ENCODE data around the gene PRCC.

Gene PRCC

DNA sequence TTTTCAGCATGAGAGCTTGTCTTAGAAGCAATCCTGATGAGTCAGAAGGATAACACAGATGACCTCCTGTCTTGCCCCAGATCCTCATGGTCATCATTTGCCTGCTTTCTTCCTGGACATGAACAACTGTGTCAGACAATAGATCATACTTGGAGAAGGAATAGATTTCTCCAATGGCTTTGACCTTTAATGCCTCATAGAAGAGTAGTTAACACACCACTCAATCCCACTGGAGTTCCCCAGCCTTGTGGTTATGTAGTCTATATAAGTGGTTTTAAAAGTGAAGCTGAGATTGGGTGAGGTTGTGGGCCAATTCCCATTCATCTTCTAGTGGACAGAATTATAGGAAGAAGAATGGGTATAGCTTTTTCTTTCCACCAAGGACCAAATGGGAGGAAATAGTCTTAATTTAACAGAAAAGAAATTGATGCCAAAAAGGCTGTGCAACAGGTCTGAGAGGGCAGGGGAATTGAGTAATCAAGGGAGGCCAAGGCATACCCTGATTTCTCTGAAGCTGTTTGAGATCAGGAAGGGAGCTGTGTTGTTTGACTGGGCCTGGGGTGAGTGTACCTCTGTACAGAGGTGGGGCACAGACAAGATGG, 14.4 kb downstream of the PRCC start:
- Mint-ChIP-seq H3K27ac (no peak overlapping the region), H3K36me3 (ENCODE audit: low read depth) (peaks cover 53% of the 10 kb centered on the region), H3K4me1 (no peaks in the 10 kb centered on the region), H3K27me3 (ENCODE audit: low read depth) (no peaks in the 10 kb centered on the region), H3K4me3 (no peak overlapping the region), H3K9me3 (no peaks in the 10 kb centered on the region)
- TF ChIP-seq, protein P1, sequence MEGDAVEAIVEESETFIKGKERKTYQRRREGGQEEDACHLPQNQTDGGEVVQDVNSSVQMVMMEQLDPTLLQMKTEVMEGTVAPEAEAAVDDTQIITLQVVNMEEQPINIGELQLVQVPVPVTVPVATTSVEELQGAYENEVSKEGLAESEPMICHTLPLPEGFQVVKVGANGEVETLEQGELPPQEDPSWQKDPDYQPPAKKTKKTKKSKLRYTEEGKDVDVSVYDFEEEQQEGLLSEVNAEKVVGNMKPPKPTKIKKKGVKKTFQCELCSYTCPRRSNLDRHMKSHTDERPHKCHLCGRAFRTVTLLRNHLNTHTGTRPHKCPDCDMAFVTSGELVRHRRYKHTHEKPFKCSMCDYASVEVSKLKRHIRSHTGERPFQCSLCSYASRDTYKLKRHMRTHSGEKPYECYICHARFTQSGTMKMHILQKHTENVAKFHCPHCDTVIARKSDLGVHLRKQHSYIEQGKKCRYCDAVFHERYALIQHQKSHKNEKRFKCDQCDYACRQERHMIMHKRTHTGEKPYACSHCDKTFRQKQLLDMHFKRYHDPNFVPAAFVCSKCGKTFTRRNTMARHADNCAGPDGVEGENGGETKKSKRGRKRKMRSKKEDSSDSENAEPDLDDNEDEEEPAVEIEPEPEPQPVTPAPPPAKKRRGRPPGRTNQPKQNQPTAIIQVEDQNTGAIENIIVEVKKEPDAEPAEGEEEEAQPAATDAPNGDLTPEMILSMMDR (IDR thresholded peaks at IDR 0.05; ENCODE audit: unreplicated experiment in 3 of 3), result no peak

DNA sequence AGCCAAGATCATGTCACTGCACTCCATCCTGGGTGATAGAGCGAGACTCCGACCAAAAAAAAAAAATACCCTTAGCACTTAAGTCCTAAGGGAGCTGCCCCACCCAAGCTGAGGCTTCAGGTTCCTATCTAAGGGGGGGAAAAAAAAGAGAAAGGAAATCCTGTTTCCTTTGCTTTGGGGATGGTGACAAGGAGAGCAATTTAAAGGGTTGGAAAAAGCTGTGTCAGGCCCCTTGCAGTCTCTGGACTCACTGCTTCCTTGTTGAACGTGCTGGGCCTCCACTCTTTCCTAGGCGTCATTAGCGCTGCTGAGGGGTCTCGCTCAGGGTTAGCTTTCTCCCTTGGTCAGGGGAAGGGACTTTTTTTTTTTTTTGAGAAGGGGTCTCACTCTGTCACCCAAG, 18.1 kb downstream of the PRCC start:
- H3K9me3 Mint-ChIP-seq, result no peaks in the 10 kb centered on the region
- TF ChIP-seq, protein P1 (IDR thresholded peaks at IDR 0.05; ENCODE audit: unreplicated experiment in 3 of 3), result no peak
- H3K27ac Mint-ChIP-seq, result no peak overlapping the region
- H3K4me1 Mint-ChIP-seq, result no peaks in the 10 kb centered on the region
- H3K4me3 Mint-ChIP-seq, result no peak overlapping the region
- peaks cover 73% of the 10 kb centered on the region for H3K36me3 Mint-ChIP-seq (ENCODE audit: low read depth)
- no peaks in the 10 kb centered on the region for H3K27me3 Mint-ChIP-seq (ENCODE audit: low read depth)

DNA sequence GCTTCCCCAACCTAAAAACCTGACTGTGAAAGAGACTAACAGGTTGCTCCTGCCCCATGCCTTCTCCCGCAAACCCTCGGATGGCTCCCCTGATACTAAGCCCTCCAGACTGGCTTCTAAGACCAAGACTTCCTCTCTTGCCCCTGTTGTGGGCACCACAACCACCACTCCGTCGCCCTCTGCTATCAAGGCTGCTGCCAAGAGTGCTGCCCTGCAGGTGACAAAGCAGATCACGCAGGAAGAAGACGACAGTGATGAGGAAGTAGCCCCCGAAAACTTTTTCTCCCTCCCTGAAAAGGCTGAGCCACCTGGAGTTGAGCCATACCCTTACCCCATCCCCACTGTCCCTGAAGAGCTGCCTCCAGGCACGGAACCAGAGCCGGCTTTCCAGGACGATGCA, 19.3 kb downstream of the PRCC start:
- TF ChIP-seq, protein P1 (IDR thresholded peaks at IDR 0.05; ENCODE audit: unreplicated experiment in 3 of 3), result no peak
- Mint-ChIP-seq H3K9me3 (no peaks in the 10 kb centered on the region), H3K27me3 (ENCODE audit: low read depth) (no peaks in the 10 kb centered on the region), H3K27ac (no peak overlapping the region), H3K4me3 (no peak overlapping the region), H3K4me1 (no peaks in the 10 kb centered on the region), H3K36me3 (ENCODE audit: low read depth) (peaks cover 72% of the 10 kb centered on the region)

DNA sequence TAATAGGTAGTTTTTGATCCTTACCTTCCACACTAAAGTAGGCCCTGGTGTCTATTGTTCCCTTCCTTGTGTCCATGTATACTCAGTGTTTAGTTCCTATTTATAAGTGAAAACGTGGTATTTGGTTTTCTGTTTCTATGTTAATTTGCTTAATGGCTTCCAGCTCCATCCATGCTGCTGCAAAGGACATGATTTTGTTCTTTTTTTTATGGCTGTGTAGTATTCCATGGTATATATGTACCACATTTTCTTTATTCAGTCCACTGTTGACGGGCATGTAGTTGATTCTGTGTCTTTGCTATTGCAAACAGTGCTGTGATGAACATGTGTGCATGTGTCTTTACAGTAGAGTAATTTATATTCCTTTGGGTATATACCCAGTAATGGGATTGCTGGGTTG, 20.8 kb downstream of the PRCC start:
- H3K4me1 Mint-ChIP-seq, result no peaks in the 10 kb centered on the region
- no peaks in the 10 kb centered on the region for H3K27me3 Mint-ChIP-seq (ENCODE audit: low read depth)
- TF ChIP-seq, protein P1 (IDR thresholded peaks at IDR 0.05; ENCODE audit: unreplicated experiment in 3 of 3), result no peak
- no peak overlapping the region for H3K4me3 Mint-ChIP-seq
- H3K36me3 Mint-ChIP-seq (ENCODE audit: low read depth), result peaks cover 70% of the 10 kb centered on the region
- no peak overlapping the region for H3K27ac Mint-ChIP-seq
- no peaks in the 10 kb centered on the region for H3K9me3 Mint-ChIP-seq

DNA sequence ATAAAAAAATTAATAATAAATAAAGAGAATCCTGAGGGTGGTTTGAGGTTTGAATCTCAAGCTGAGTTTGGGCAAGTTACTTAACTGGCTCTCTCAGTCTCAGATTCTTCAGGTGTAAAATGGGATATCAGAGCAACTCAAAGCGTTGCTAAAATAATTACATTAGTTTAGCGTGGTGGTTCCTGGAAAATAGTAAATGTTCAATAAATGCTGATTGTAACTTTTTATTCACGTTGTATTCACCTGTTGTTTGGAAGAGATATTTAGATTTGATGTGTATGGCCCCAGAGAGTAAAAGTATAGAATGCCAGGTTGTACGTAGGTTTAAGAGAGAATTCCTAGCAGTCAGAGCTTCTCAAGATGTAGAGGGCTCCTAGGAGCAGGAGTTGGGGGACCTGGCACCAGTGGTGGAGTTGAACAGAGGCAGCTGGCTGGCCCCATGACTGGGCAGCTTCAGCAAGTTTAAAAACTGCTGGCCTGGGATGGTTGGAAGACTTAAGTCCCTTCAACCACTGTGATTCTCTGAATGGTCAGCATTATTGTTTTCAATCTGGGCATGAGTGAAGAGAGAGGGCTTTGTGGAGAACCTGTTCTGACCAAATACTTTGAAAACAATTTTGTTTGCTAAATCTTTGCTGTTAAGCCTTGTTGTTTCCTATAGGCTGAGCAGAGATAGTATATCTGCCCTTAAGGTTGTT, 22.4 kb downstream of the PRCC start:
- no peak overlapping the region for H3K4me3 Mint-ChIP-seq
- no peaks in the 10 kb centered on the region for H3K9me3 Mint-ChIP-seq
- no peaks in the 10 kb centered on the region for H3K4me1 Mint-ChIP-seq
- no peaks in the 10 kb centered on the region for H3K27me3 Mint-ChIP-seq (ENCODE audit: low read depth)
- H3K36me3 Mint-ChIP-seq (ENCODE audit: low read depth), result peaks cover 72% of the 10 kb centered on the region
- no peak overlapping the region for H3K27ac Mint-ChIP-seq
- TF ChIP-seq, protein P1 (IDR thresholded peaks at IDR 0.05; ENCODE audit: unreplicated experiment in 3 of 3), result no peak

Data from nephron (organoid).